GM18505 (cell line): ENCODE data around the gene CADPS.

Experiments
- ATAC-seq: cut with Tn5 transposase; IDR thresholded peaks from one replicate; pipeline ENCODE4 v1.9.1; 2021; ENCODE audit not compliant: unreplicated experiment
- POLR2A ChIP-seq: IDR thresholded peaks from 4 replicates; pipeline ENCODE4 v1.6.1; 2011; ENCODE audit warnings: borderline replicate concordance; ENCODE audit not compliant: insufficient read depth, insufficient read length; ENCODE audit errors: extremely low read depth

The CADPS gene

GRCh38 chr3:62376906-62377877, 498.0 kb downstream of the CADPS start:
- TF ChIP-seq POLR2A, result no peak
- no peak for ATAC-seq

- ATAC-seq, result no peak
- no peak for TF ChIP-seq POLR2A
These were observed 498.8 kb downstream of the CADPS start for GRCh38 chr3:62376454-62376720.

GRCh38 chr3:62375655-62376453, 499.4 kb downstream of the CADPS start:
- ATAC-seq, result no peak
- TF ChIP-seq POLR2A, result no peak

GRCh38 chr3:62374341-62375218, 500.6 kb downstream of the CADPS start:
- ATAC-seq, result no peak
- TF ChIP-seq POLR2A, result no peak

- no peak for TF ChIP-seq POLR2A
- ATAC-seq, result no peak
These were observed 501.4 kb downstream of the CADPS start for GRCh38 chr3:62373714-62374333.

GRCh38 chr3:62373215-62373614, 502.0 kb downstream of the CADPS start, which contains the start of gene FEZF2:
Gene FEZF2 (minus strand): TSS chr3:62373550. CDS start chr3:62372868, 682 bp downstream.
- no peak for TF ChIP-seq POLR2A
- no peak for ATAC-seq

GRCh38 chr3:62372621-62373041, 502.6 kb downstream of the CADPS start:
- no peak for ATAC-seq
- TF ChIP-seq POLR2A, result no peak

- ATAC-seq, result no peak
- no peak for TF ChIP-seq POLR2A
These were observed 503.3 kb downstream of the CADPS start for GRCh38 chr3:62371720-62372591.

GRCh38 chr3:62370858-62371719, 504.1 kb downstream of the CADPS start:
- TF ChIP-seq POLR2A, result no peak
- ATAC-seq, result no peak

GRCh38 chr3:62370112-62370857, 504.9 kb downstream of the CADPS start:
- no peak for ATAC-seq
- no peak for TF ChIP-seq POLR2A

- no peak for TF ChIP-seq POLR2A
- ATAC-seq, result no peak
These were observed 505.8 kb downstream of the CADPS start for GRCh38 chr3:62369476-62369743.
